ENCODE data around the gene TSPEAR. TPM values are rescaled to one million over a fixed set of nuclear protein-coding genes. Genes with fewer than 3 reads are reported as not detected.

The TSPEAR gene
- total RNA-seq, 3 donors from 2014 or later (not counting 1 experiment from before 2014, with no cell fraction given) = not detected

- Histone ChIP-seq H3K9me3 (ENCODE audit: control insufficient read depth, insufficient read depth, low read length) (no peaks in the 10 kb centered on the region), H3K27me3 (ENCODE audit: control insufficient read depth, insufficient read depth, low read length) (no peaks in the 10 kb centered on the region), H3K36me3 (ENCODE audit: control insufficient read depth, insufficient read depth, low read length) (no peaks in the 10 kb centered on the region), H3K4me3 (ENCODE audit: low read length) (no peak overlapping the region), H3K4me1 (ENCODE audit: control insufficient read depth, insufficient read depth, low read length) (no peaks in the 10 kb centered on the region), H3K27ac (ENCODE audit: low read length) (no peak overlapping the region)
- no peak overlapping the region for H3K4me3 Mint-ChIP-seq
- DNase-seq = peak in 1 of 2 donors; percentile 14
- ATAC-seq = no peak
- TF ChIP-seq, protein P1, sequence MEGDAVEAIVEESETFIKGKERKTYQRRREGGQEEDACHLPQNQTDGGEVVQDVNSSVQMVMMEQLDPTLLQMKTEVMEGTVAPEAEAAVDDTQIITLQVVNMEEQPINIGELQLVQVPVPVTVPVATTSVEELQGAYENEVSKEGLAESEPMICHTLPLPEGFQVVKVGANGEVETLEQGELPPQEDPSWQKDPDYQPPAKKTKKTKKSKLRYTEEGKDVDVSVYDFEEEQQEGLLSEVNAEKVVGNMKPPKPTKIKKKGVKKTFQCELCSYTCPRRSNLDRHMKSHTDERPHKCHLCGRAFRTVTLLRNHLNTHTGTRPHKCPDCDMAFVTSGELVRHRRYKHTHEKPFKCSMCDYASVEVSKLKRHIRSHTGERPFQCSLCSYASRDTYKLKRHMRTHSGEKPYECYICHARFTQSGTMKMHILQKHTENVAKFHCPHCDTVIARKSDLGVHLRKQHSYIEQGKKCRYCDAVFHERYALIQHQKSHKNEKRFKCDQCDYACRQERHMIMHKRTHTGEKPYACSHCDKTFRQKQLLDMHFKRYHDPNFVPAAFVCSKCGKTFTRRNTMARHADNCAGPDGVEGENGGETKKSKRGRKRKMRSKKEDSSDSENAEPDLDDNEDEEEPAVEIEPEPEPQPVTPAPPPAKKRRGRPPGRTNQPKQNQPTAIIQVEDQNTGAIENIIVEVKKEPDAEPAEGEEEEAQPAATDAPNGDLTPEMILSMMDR (IDR thresholded peaks at IDR 0.05) = no peak
- H3K27me3 Mint-ChIP-seq (ENCODE audit: low read depth in 2 of 2) = peaks cover 7 to 13% of the 10 kb centered on the region in 2 donors
- WGBS (ENCODE audit: insufficient coverage) = 59% methylated on average over 9 of the region's 9 CpGs
- no peaks in the 10 kb centered on the region for H3K9me3 Mint-ChIP-seq
- H3K36me3 Mint-ChIP-seq = peaks cover 4% of the 10 kb centered on the region
- H3K27ac Mint-ChIP-seq = no peak overlapping the region
- intact Hi-C loops (cut with micrococcal nuclease) = no loop called here
- no peaks in the 10 kb centered on the region for H3K4me1 Mint-ChIP-seq
These were observed 154.5 kb downstream of the TSPEAR start for GRCh38 chr21:44556879-44557278.

DNA sequence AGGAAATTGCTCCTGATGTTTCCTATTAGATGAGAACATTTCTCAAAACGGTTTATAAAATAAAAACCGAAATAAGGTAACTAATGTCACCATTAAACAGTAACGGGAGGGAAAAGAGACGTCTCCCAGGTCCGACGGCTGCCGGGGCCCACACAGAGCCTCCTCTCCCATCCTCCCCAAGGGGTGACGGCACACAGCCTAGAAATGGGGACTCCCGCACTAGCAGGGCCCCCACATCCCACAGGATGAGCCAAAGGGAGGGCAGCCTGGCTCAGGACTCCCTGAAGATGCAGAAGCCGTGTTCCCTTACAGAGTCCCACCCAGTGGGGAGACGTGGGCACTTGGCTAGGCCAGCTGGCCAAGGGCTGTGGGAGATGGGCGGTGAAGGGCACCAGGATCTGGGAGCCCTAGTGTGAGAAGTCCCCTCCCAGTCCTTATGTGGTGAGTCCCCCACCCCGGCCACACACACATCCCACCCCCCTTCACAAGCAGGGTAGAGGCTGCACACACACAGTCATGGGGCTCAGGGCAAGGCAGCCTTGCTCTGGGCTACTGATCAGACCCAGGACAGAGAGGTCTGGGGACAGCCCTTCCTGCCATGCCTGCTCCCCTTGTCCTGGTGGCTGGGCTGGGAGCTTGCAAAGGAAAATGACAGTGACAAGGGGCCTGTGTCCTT lies 156.0 kb downstream of the TSPEAR start:
- no peak overlapping the region for H3K27ac ChIP-seq (ENCODE audit: low read length)

GRCh38 chr21:44552681-44553080 lies 158.7 kb downstream of the TSPEAR start:
- no peaks in the 10 kb centered on the region for H3K36me3 ChIP-seq (ENCODE audit: control insufficient read depth, insufficient read depth, low read length)
- Mint-ChIP-seq H3K9me3 (peaks cover 0 to 1% of the 10 kb centered on the region in 2 donors), H3K27ac (no peak overlapping the region), H3K27me3 (ENCODE audit: low read depth in 2 of 2) (peaks cover 7 to 11% of the 10 kb centered on the region in 2 donors), H3K4me1 (peaks cover 12 to 21% of the 10 kb centered on the region in 2 donors), H3K4me3 (no peak overlapping the region), H3K36me3 (peaks cover 3% of the 10 kb centered on the region)
- H3K4me1 ChIP-seq (ENCODE audit: control insufficient read depth, insufficient read depth, low read length) = peaks cover 4% of the 10 kb centered on the region
- H3K4me3 ChIP-seq (ENCODE audit: low read length) = no peak overlapping the region
- H3K9me3 ChIP-seq (ENCODE audit: control insufficient read depth, insufficient read depth, low read length) = no peaks in the 10 kb centered on the region
- DNase-seq = no peak
- ATAC-seq = no peak
- intact Hi-C loops (cut with micrococcal nuclease) = no loop called here
- TF ChIP-seq, protein P1 (IDR thresholded peaks at IDR 0.05) = no peak
- H3K27me3 ChIP-seq (ENCODE audit: control insufficient read depth, insufficient read depth, low read length) = no peaks in the 10 kb centered on the region
- H3K27ac ChIP-seq (ENCODE audit: low read length) = no peak overlapping the region
- 90% methylated on average over 13 of the region's 13 CpGs for WGBS (ENCODE audit: insufficient coverage)

More for the DNA sequence above, 156.0 kb downstream of the TSPEAR start:
- TF ChIP-seq, protein P1 (IDR thresholded peaks at IDR 0.05) = no peak
- Mint-ChIP-seq H3K27ac (no peak overlapping the region), H3K4me1 (peaks cover 0 to 8% of the 10 kb centered on the region in 2 donors), H3K4me3 (no peak overlapping the region), H3K36me3 (no peaks in the 10 kb centered on the region), H3K27me3 (ENCODE audit: low read depth in 2 of 2) (peaks cover 7 to 16% of the 10 kb centered on the region in 2 donors), H3K9me3 (no peaks in the 10 kb centered on the region)
- Histone ChIP-seq H3K4me3 (ENCODE audit: low read length) (no peak overlapping the region), H3K9me3 (ENCODE audit: control insufficient read depth, insufficient read depth, low read length) (no peaks in the 10 kb centered on the region), H3K36me3 (ENCODE audit: control insufficient read depth, insufficient read depth, low read length) (no peaks in the 10 kb centered on the region), H3K27me3 (ENCODE audit: control insufficient read depth, insufficient read depth, low read length) (no peaks in the 10 kb centered on the region), H3K4me1 (ENCODE audit: control insufficient read depth, insufficient read depth, low read length) (no peaks in the 10 kb centered on the region)
- intact Hi-C loops (cut with micrococcal nuclease) = no loop called here
- DNase-seq = no peak
- WGBS (ENCODE audit: insufficient coverage) = 85% methylated on average over 13 of the region's 13 CpGs
- no peak for ATAC-seq

DNA sequence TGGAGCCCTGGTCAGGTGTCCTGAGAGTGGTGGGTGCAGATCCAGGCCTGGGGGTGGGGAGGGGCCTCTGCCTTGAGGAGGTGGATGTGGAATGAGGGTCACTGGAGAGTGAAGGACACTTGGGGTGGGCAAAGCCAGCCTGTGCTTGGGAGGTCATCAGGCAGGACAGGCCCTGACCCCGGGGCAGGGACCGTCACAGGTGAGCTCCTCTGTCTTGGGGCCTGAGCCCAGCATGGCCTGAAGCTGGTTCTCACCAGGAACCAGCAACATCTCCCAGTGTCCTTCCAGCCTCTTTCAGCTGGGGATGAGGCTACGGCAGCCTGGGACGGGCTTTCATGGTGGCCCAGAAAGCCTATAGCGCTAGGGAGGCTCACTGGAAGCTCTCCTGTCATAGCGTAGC lies 159.2 kb downstream of the TSPEAR start:
- Histone ChIP-seq H3K36me3 (ENCODE audit: control insufficient read depth, insufficient read depth, low read length) (no peaks in the 10 kb centered on the region), H3K9me3 (ENCODE audit: control insufficient read depth, insufficient read depth, low read length) (no peaks in the 10 kb centered on the region), H3K4me1 (ENCODE audit: control insufficient read depth, insufficient read depth, low read length) (peaks cover 7% of the 10 kb centered on the region), H3K27ac (ENCODE audit: low read length) (no peak overlapping the region), H3K27me3 (ENCODE audit: control insufficient read depth, insufficient read depth, low read length) (no peaks in the 10 kb centered on the region), H3K4me3 (ENCODE audit: low read length) (no peak overlapping the region)
- no peak for DNase-seq
- Mint-ChIP-seq H3K36me3 (peaks cover 9% of the 10 kb centered on the region), H3K4me3 (no peak overlapping the region), H3K27ac (no peak overlapping the region), H3K4me1 (peaks cover 17 to 27% of the 10 kb centered on the region in 2 donors), H3K9me3 (peaks cover 2 to 5% of the 10 kb centered on the region in 2 donors), H3K27me3 (ENCODE audit: low read depth in 2 of 2) (peaks cover 7 to 11% of the 10 kb centered on the region in 2 donors)
- WGBS (ENCODE audit: insufficient coverage) = 93% methylated on average over 6 of the region's 6 CpGs
- intact Hi-C loops (cut with micrococcal nuclease) = no loop called here
- TF ChIP-seq, protein P1 (IDR thresholded peaks at IDR 0.05) = no peak
- no peak for ATAC-seq
